ENCODE measurements around the gene HEPACAM.

DNA sequence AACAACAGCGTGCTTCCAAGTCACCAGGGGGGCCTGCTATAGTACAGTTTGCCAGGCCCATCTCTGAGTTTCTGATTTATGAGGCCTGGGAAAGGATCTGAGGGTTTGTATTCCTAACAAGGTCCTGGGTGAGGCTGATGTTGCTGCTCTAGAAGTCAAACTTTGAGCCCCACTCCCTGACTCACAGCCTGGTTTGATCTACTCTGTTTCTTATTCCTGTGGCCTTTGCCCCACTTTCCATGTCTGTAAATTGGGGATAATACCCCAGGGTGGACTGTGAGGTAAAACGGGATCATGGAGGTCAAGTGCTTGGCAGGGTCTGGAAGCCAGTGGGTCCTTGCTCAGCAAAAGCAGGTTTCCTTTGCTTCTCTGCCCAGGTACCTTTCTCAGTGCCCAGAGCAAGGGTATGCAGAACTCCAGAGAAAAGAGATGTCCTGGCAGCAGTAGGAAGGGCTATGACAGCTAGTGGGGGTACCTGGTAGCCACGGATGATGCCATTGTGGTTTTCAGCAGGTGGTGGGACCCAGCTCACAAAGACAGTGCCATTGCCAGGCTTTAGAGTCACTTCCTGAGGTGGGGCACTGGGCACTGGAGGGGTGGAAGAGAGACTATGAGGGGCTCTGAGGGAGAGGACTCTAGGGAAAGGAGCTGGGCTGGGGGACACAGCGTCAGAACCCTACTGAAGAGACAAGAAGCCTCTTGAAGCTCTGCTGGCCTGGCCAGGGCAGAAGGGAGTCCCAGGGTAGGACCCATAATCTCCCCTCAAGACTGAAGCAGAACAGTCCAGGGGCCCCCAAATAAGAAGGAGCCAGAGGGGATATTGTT, 41.0 kb downstream of the HEPACAM start:
- TF ChIP-seq, protein P1, sequence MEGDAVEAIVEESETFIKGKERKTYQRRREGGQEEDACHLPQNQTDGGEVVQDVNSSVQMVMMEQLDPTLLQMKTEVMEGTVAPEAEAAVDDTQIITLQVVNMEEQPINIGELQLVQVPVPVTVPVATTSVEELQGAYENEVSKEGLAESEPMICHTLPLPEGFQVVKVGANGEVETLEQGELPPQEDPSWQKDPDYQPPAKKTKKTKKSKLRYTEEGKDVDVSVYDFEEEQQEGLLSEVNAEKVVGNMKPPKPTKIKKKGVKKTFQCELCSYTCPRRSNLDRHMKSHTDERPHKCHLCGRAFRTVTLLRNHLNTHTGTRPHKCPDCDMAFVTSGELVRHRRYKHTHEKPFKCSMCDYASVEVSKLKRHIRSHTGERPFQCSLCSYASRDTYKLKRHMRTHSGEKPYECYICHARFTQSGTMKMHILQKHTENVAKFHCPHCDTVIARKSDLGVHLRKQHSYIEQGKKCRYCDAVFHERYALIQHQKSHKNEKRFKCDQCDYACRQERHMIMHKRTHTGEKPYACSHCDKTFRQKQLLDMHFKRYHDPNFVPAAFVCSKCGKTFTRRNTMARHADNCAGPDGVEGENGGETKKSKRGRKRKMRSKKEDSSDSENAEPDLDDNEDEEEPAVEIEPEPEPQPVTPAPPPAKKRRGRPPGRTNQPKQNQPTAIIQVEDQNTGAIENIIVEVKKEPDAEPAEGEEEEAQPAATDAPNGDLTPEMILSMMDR (IDR thresholded peaks at IDR 0.05; ENCODE audit: low read depth, low read length): no peak
- TF ChIP-seq EZH2phosphoT487 (IDR thresholded peaks at IDR 0.05; ENCODE audit: low read depth): no peak
